CD4-positive, alpha-beta T cell (primary cell): ENCODE results near the gene TMEM144. TPM values are rescaled to one million over a fixed set of nuclear protein-coding genes. Genes with fewer than 3 reads are reported as not detected.

Experiments used
- ATAC-seq: fragments of 200-7000 bp; cut with Tn5 transposase; one replicate; pipeline ENCODE4 v1.10.0; 2022; ENCODE audit warnings: mild to moderate bottlenecking; ENCODE audit not compliant: poor library complexity
- CTCF ChIA-PET: fragments of 350-600 bp; sonication (Branson Sonifier 250); formaldehyde crosslinking; loops from one replicate; lab custom pipeline; 2021; ENCODE audit warnings: antibody characterized with exemption, inconsistent platforms; lab: Charles Lee
- POLR2A ChIA-PET: fragments of 350-600 bp; sonication (Branson Sonifier 250); formaldehyde crosslinking; loops from one replicate; lab custom pipeline; 2021; ENCODE audit warnings: antibody characterized with exemption, inconsistent platforms; lab: Charles Lee
- DNase-seq, 14 experiments: peaks; one replicate each; pipeline ENCODE4 v3.0.0-alpha.2; 2013 to 2020; ENCODE audit warnings: mixed read lengths in 2 of 14
- H3K27ac ChIP-seq, 2 donors: one replicate each; pipeline versions ENCODE4 v1.5.1 to v1.7.0; 2013; ENCODE audit warnings: low read length in 2 of 2, low read depth in 1 of 2, mild to moderate bottlenecking in 1 of 2
- H3K27me3 ChIP-seq, 2 experiments: 1 replicate in 1 of 2; 2 replicates in 1 of 2; pipeline versions ENCODE4 v1.6.1 to v1.7.0; 2013; ENCODE audit warnings: low read length in 2 of 2, control low read depth in 1 of 2, mild to moderate bottlenecking in 1 of 2, moderate library complexity in 1 of 2; ENCODE audit not compliant: insufficient read depth in 2 of 2, control insufficient read depth in 1 of 2
- H3K36me3 ChIP-seq: one replicate; pipeline ENCODE4 v1.6.1; 2013; ENCODE audit warnings: low read length, control low read depth; ENCODE audit not compliant: insufficient read depth
- H3K4me1 ChIP-seq: one replicate; pipeline ENCODE4 v1.6.1; 2013; ENCODE audit warnings: low read length, control low read depth; ENCODE audit not compliant: insufficient read depth
- H3K4me3 ChIP-seq: one replicate; pipeline ENCODE4 v1.5.1; 2013; ENCODE audit warnings: mild to moderate bottlenecking, low read length, moderate library complexity
- H3K9me3 ChIP-seq, 2 experiments: 1 replicate in 1 of 2; 2 replicates in 1 of 2; pipeline versions ENCODE4 v1.6.1 to v1.7.0; 2013; ENCODE audit warnings: low read length in 2 of 2, mild to moderate bottlenecking in 2 of 2, control low read depth in 1 of 2, moderate library complexity in 1 of 2; ENCODE audit not compliant: control insufficient read depth in 1 of 2, insufficient read depth in 1 of 2
- H3K27ac Mint-ChIP-seq: one replicate; pipeline ENCODE4 v1.8.0; 2020; ENCODE audit warnings: mixed read lengths
- H3K27me3 Mint-ChIP-seq: one replicate; pipeline ENCODE4 v1.8.0; 2021; ENCODE audit warnings: mixed read lengths
- H3K36me3 Mint-ChIP-seq: one replicate; pipeline ENCODE4 v1.8.0; 2021; ENCODE audit warnings: low read depth, mixed read lengths
- H3K4me1 Mint-ChIP-seq: one replicate; pipeline ENCODE4 v1.8.0; 2021; ENCODE audit warnings: low read depth, mixed read lengths
- H3K4me3 Mint-ChIP-seq: one replicate; pipeline ENCODE4 v1.8.0; 2020; ENCODE audit warnings: mild to moderate bottlenecking, mixed read lengths
- H3K9me3 Mint-ChIP-seq: one replicate; pipeline ENCODE4 v1.8.0; 2020; ENCODE audit warnings: mixed read lengths
- CTCF ChIP-seq: fragments of 200-600 bp; IDR thresholded peaks from one replicate; pipeline ENCODE4 v1.8.0; 2022; ENCODE audit warnings: antibody characterized with exemption, mild to moderate bottlenecking
- intact Hi-C, 2 experiments: fragments of 100-400 bp; cut with DNase I in 1 of 2; cut with micrococcal nuclease in 1 of 2; formaldehyde crosslinking; loops; one replicate each; pipeline versions ENCODE4 v1.15.1 to v1.9.0; 2023 to 2025; cut with DNase I, micrococcal nuclease
- total RNA-seq, 174 experiments: library from RNA in 2 of 174; stranded (reverse) in 2 of 174; gene quantifications; one replicate each; pipeline ENCODE4 v1.2.3 and lab custom pipeline; 2021 to 2026

The TMEM144 gene
- total RNA-seq, 2 experiments from 2014 or later: 0.45 TPM; not detected in 1

- H3K27me3 Mint-ChIP-seq: peaks cover 12% of the 10 kb centered on the region
- no peak overlapping the region for H3K4me3 Mint-ChIP-seq
- Histone ChIP-seq H3K4me3 (no peak overlapping the region), H3K9me3 (no peaks in the 10 kb centered on the region), H3K27ac (no peak overlapping the region), H3K4me1 (no peaks in the 10 kb centered on the region), H3K27me3 (no peaks in the 10 kb centered on the region), H3K36me3 (no peaks in the 10 kb centered on the region)
- H3K27ac Mint-ChIP-seq: no peak overlapping the region
- ChIA-PET CTCF (no interaction called here), POLR2A (no interaction called here)
- intact Hi-C loops: no loop called here
- DNase-seq (no peak), ATAC-seq (no peak)
- no peaks in the 10 kb centered on the region for H3K36me3 Mint-ChIP-seq
- no peaks in the 10 kb centered on the region for H3K9me3 Mint-ChIP-seq
- TF ChIP-seq CTCF: no peak
- H3K4me1 Mint-ChIP-seq: no peaks in the 10 kb centered on the region
Observed at GRCh38 chr4:158195297-158195696, 15.0 kb upstream of the TMEM144 start.

- peaks cover 12% of the 10 kb centered on the region for H3K27me3 Mint-ChIP-seq
- TF ChIP-seq CTCF: no peak
- H3K4me1 Mint-ChIP-seq: no peaks in the 10 kb centered on the region
- Histone ChIP-seq H3K27me3 (no peaks in the 10 kb centered on the region), H3K36me3 (no peaks in the 10 kb centered on the region), H3K27ac (no peak overlapping the region), H3K9me3 (no peaks in the 10 kb centered on the region), H3K4me3 (no peak overlapping the region), H3K4me1 (no peaks in the 10 kb centered on the region)
- no peaks in the 10 kb centered on the region for H3K36me3 Mint-ChIP-seq
- H3K4me3 Mint-ChIP-seq: no peak overlapping the region
- ChIA-PET POLR2A (no interaction called here), CTCF (no interaction called here)
- ATAC-seq (no peak), DNase-seq (no peak)
- intact Hi-C loops: no loop called here
- H3K9me3 Mint-ChIP-seq: no peaks in the 10 kb centered on the region
- H3K27ac Mint-ChIP-seq: no peak overlapping the region
Observed at GRCh38 chr4:158197194-158197776, 13.0 kb upstream of the TMEM144 start.

- H3K27ac ChIP-seq: no peak overlapping the region
- H3K4me3 ChIP-seq: no peak overlapping the region
- H3K4me1 Mint-ChIP-seq: no peaks in the 10 kb centered on the region
- intact Hi-C loops: no loop called here
- ATAC-seq: no peak
- ChIA-PET CTCF (no interaction called here), POLR2A (no interaction called here)
- no peaks in the 10 kb centered on the region for H3K36me3 ChIP-seq
- H3K27me3 Mint-ChIP-seq: no peaks in the 10 kb centered on the region
- no peak overlapping the region for H3K27ac Mint-ChIP-seq
- no peaks in the 10 kb centered on the region for H3K4me1 ChIP-seq
- H3K36me3 Mint-ChIP-seq: no peaks in the 10 kb centered on the region
- no peaks in the 10 kb centered on the region for H3K9me3 Mint-ChIP-seq
- no peaks in the 10 kb centered on the region for H3K27me3 ChIP-seq
- no peak overlapping the region for H3K4me3 Mint-ChIP-seq
- no peaks in the 10 kb centered on the region for H3K9me3 ChIP-seq
- DNase-seq: no peak
- TF ChIP-seq CTCF: no peak
Observed at GRCh38 chr4:158200214-158200613, 10.1 kb upstream of the TMEM144 start.
